GM12874 (cell line): ENCODE results near the gene CCL2.

Source experiments
- CTCF ChIP-seq: IDR thresholded peaks from 2 replicates; pipeline ENCODE4 v1.5.1; 2011; ENCODE audit warnings: low read depth, mild to moderate bottlenecking, control low read depth, low read length, moderate library complexity; ENCODE audit not compliant: insufficient read depth

Gene CCL2

DNA sequence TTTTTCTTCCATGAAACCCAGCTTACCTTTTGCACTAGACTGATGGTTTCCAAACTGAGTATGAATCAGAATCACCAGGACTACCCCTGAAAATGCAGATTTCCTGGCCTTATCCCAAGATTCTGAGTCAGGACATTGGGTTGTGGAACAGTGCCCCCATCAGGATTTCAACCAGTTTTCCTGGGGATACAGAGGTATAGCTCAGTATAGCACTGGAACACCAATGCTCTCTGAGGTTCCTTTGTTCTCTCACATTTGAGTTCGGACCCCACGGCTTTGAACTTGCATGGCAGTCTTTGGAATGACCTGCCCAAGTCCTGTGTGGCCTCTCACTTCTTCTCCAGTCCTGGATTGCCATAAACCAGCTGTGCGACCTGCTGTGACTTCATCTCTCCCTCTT, 51.4 kb downstream of the CCL2 start:
- TF ChIP-seq CTCF, result no peak
